B cell (primary cell): Measurements from ENCODE around the gene TTC28. TPM values are rescaled to one million over a fixed set of nuclear protein-coding genes. Genes with fewer than 3 reads are reported as not detected.

ENCODE experiments used
- ATAC-seq: fragments of 200-7000 bp; cut with Tn5 transposase; one replicate; pipeline ENCODE4 v1.10.0; 2021; ENCODE audit warnings: low read depth, mild to moderate bottlenecking, moderate number of reproducible peaks, moderate library complexity
- CTCF ChIA-PET: fragments of 350-600 bp; sonication (Branson Sonifier 250); formaldehyde crosslinking; loops from one replicate; lab custom pipeline; 2021; ENCODE audit warnings: antibody characterized with exemption, inconsistent platforms; lab: Charles Lee
- POLR2A ChIA-PET: fragments of 350-600 bp; sonication (Branson Sonifier 250); formaldehyde crosslinking; loops from one replicate; lab custom pipeline; 2021; ENCODE audit warnings: antibody characterized with exemption; lab: Charles Lee
- DNase-seq: peaks from one replicate; pipeline ENCODE4 v3.0.0; 2013
- H2AFZ ChIP-seq: 2 replicates; pipeline ENCODE4 v1.6.1; 2012; ENCODE audit warnings: mild to moderate bottlenecking, low read depth, low read length; ENCODE audit not compliant: insufficient read depth, poor library complexity, severe bottlenecking
- H3K27ac ChIP-seq, 2 donors: 1 replicate in 1 of 2; 2 replicates in 1 of 2; pipeline ENCODE4 v1.5.1; 2012 to 2013; ENCODE audit warnings: low read length in 2 of 2, mild to moderate bottlenecking in 2 of 2, moderate library complexity in 1 of 2
- H3K27me3 ChIP-seq, 4 experiments: fragments of 200-600 bp in 1 of 4; sonication (generic) in 1 of 4; replicated peaks in 1 of 4; 1 replicate in 2 of 4; 2 replicates in 2 of 4; pipeline versions ENCODE4 v1.6.1 to v1.7.0; 2013 to 2016; ENCODE audit warnings: low read length in 3 of 4, mild to moderate bottlenecking in 2 of 4, mixed read lengths in 1 of 4, moderate library complexity in 1 of 4; ENCODE audit not compliant: insufficient read depth in 4 of 4, control insufficient read depth in 3 of 4; ENCODE audit errors: control extremely low read depth in 1 of 4
- H3K36me3 ChIP-seq, 2 experiments: replicated peaks in 1 of 2; 1 replicate in 1 of 2; 2 replicates in 1 of 2; pipeline versions ENCODE4 v1.6.1 to v1.7.1; 2013; ENCODE audit warnings: low read length in 1 of 2; ENCODE audit not compliant: insufficient read depth in 2 of 2, control insufficient read depth in 1 of 2; ENCODE audit errors: control extremely low read depth in 1 of 2, extremely low read depth in 1 of 2
- H3K4me1 ChIP-seq, 2 donors: fragments of 200-600 bp in 1 of 2; sonication (generic) in 1 of 2; 1 replicate in 1 of 2; 2 replicates in 1 of 2; pipeline versions ENCODE4 v1.5.1 to v1.6.1; 2013 to 2017; ENCODE audit warnings: low read length in 2 of 2; ENCODE audit not compliant: control insufficient read depth in 2 of 2, insufficient read depth in 2 of 2
- H3K4me2 ChIP-seq: replicated peaks from 2 replicates; pipeline ENCODE3; 2012; ENCODE audit warnings: mild to moderate bottlenecking, low read depth, low read length; ENCODE audit not compliant: poor library complexity, severe bottlenecking
- H3K4me3 ChIP-seq, 5 experiments: fragments of 200-600 bp in 1 of 5; sonication (generic) in 1 of 5; 1 replicate in 3 of 5; 2 replicates in 2 of 5; pipeline versions ENCODE4 v1.5.1 to v1.7.0; 2011 to 2016; ENCODE audit warnings: low read length in 4 of 5, mild to moderate bottlenecking in 4 of 5, low read depth in 2 of 5, control low read depth in 1 of 5, moderate library complexity in 1 of 5; ENCODE audit not compliant: insufficient read depth in 1 of 5; ENCODE audit errors: control extremely low read depth in 1 of 5, extremely low read depth in 1 of 5
- H3K79me2 ChIP-seq: fragments of 200-600 bp; sonication (generic); one replicate; pipeline ENCODE4 v1.6.0; 2016; ENCODE audit warnings: low read length; ENCODE audit not compliant: control insufficient read depth, insufficient read depth
- H3K9ac ChIP-seq: fragments of 200-600 bp; sonication (generic); 2 replicates; pipeline ENCODE4 v1.6.1; 2017; ENCODE audit warnings: mild to moderate bottlenecking, low read length, moderate library complexity
- H3K9me3 ChIP-seq, 3 donors: one replicate each; pipeline versions ENCODE4 v1.6.1 to v1.7.1; 2013; ENCODE audit warnings: low read length in 2 of 3; ENCODE audit not compliant: control insufficient read depth in 2 of 3, insufficient read depth in 1 of 3; ENCODE audit errors: control extremely low read depth in 1 of 3
- H4K20me1 ChIP-seq: 2 replicates; pipeline ENCODE4 v1.6.0; 2012; ENCODE audit warnings: mild to moderate bottlenecking, low read length; ENCODE audit not compliant: insufficient read depth, control insufficient read depth, poor library complexity, severe bottlenecking
- H3K27ac Mint-ChIP-seq: one replicate; pipeline ENCODE4 v1.8.0; 2021; ENCODE audit warnings: mixed read lengths
- H3K27me3 Mint-ChIP-seq: one replicate; pipeline ENCODE4 v1.8.0; 2021; ENCODE audit warnings: mixed read lengths
- H3K4me1 Mint-ChIP-seq: one replicate; pipeline ENCODE4 v1.8.0; 2021; ENCODE audit warnings: mixed read lengths
- H3K4me3 Mint-ChIP-seq: one replicate; pipeline ENCODE4 v1.8.0; 2021; ENCODE audit warnings: mixed read lengths
- H3K9me3 Mint-ChIP-seq: one replicate; pipeline ENCODE4 v1.8.0; 2022; ENCODE audit warnings: mixed read lengths; ENCODE audit not compliant: insufficient read depth
- EZH2 ChIP-seq: IDR thresholded peaks from 2 replicates; pipeline ENCODE4 v1.6.1; 2012; ENCODE audit warnings: borderline replicate concordance, low read depth, mild to moderate bottlenecking, moderate library complexity, low read length; ENCODE audit not compliant: insufficient read depth, poor library complexity, severe bottlenecking
- WGBS: methylation state at CpG from one replicate; pipeline ENCODE4 v1.1.5; 2013; ENCODE audit warnings: missing lambda C conversion rate; ENCODE audit not compliant: insufficient coverage; 5-methylcytosine and 5-hydroxymethylcytosine counted together
- intact Hi-C: fragments of 100-400 bp; cut with micrococcal nuclease; formaldehyde crosslinking; loops from one replicate; pipeline ENCODE4 v1.10.0; 2022
- polyA plus RNA-seq: library from polyadenylated mRNA; depleted of rRNA; stranded (reverse); fragments of >200 nt; gene quantifications from 2 replicates; pipeline ENCODE4 v1.2.3, GENCODE V29; 2012
- total RNA-seq, 2 donors: library from RNA; stranded (reverse); fragments of 120-200 nt in 1 of 2; gene quantifications; 1 replicate in 1 of 2; 2 replicates in 1 of 2; pipeline versions ENCODE4 v1.2.3 to v1.2.4, GENCODE V29; 2013 to 2022
- TF ChIP-seq, protein P1 (sequence below): fragments of 200-600 bp; IDR thresholded peaks from one replicate; pipeline ENCODE4 v1.8.0; 2022; ENCODE audit warnings: antibody characterized with exemption, mild to moderate bottlenecking

TTC28 gene
- total and polyA plus RNA-seq, 2 donors (not counting 1 experiment from before 2014, with no cell fraction given): 4.5 to 7.3 TPM

GRCh38 chr22:27962268-27963044, 717.2 kb downstream of the TTC28 start:
- Histone ChIP-seq H3K4me3 (no peak overlapping the region), H3K36me3 (no peaks in the 10 kb centered on the region), H3K4me2 (no peak overlapping the region), H3K27me3 (no peaks in the 10 kb centered on the region), H4K20me1 (no peaks in the 10 kb centered on the region), H2AFZ (no peak overlapping the region), H3K79me2 (no peaks in the 10 kb centered on the region), H3K4me1 (no peaks in the 10 kb centered on the region), H3K9ac (no peak overlapping the region), H3K9me3 (no peaks in the 10 kb centered on the region), H3K27ac (no peak overlapping the region)
- no peak for TF ChIP-seq EZH2
- TF ChIP-seq, protein P1, sequence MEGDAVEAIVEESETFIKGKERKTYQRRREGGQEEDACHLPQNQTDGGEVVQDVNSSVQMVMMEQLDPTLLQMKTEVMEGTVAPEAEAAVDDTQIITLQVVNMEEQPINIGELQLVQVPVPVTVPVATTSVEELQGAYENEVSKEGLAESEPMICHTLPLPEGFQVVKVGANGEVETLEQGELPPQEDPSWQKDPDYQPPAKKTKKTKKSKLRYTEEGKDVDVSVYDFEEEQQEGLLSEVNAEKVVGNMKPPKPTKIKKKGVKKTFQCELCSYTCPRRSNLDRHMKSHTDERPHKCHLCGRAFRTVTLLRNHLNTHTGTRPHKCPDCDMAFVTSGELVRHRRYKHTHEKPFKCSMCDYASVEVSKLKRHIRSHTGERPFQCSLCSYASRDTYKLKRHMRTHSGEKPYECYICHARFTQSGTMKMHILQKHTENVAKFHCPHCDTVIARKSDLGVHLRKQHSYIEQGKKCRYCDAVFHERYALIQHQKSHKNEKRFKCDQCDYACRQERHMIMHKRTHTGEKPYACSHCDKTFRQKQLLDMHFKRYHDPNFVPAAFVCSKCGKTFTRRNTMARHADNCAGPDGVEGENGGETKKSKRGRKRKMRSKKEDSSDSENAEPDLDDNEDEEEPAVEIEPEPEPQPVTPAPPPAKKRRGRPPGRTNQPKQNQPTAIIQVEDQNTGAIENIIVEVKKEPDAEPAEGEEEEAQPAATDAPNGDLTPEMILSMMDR: no peak
- WGBS: 85% methylated on average over 3 of the region's 9 CpGs
- H3K27ac Mint-ChIP-seq: no peak overlapping the region
- no peaks in the 10 kb centered on the region for H3K4me1 Mint-ChIP-seq
- intact Hi-C loops: no loop called here
- ATAC-seq (no peak), DNase-seq (no peak)
- ChIA-PET POLR2A (no interaction called here), CTCF (no interaction called here)
- H3K9me3 Mint-ChIP-seq: no peaks in the 10 kb centered on the region
- no peak overlapping the region for H3K4me3 Mint-ChIP-seq
- no peaks in the 10 kb centered on the region for H3K27me3 Mint-ChIP-seq

GRCh38 chr22:27961680-27962079, 718.0 kb downstream of the TTC28 start:
- H3K4me2 ChIP-seq: no peak overlapping the region
- no peak overlapping the region for H3K4me3 ChIP-seq
- TF ChIP-seq, protein P1: no peak
- TF ChIP-seq EZH2: no peak
- peaks cover 0 to 4% (median 0%) of the 10 kb centered on the region in 3 donors for H3K9me3 ChIP-seq
- DNase-seq (no peak), ATAC-seq (no peak)
- Mint-ChIP-seq H3K9me3 (no peaks in the 10 kb centered on the region), H3K4me1 (no peaks in the 10 kb centered on the region), H3K27me3 (no peaks in the 10 kb centered on the region), H3K4me3 (no peak overlapping the region), H3K27ac (no peak overlapping the region)
- no peaks in the 10 kb centered on the region for H3K4me1 ChIP-seq
- WGBS: no CpG with 5 or more reads among the region's 1 CpG
- ChIA-PET CTCF (no interaction called here), POLR2A (no interaction called here)
- no peak overlapping the region for H3K9ac ChIP-seq
- H2AFZ ChIP-seq: no peak overlapping the region
- H3K27ac ChIP-seq: no peak overlapping the region
- intact Hi-C loops: no loop called here
- no peaks in the 10 kb centered on the region for H3K79me2 ChIP-seq
- no peaks in the 10 kb centered on the region for H3K27me3 ChIP-seq
- H4K20me1 ChIP-seq: no peaks in the 10 kb centered on the region
- H3K36me3 ChIP-seq: no peaks in the 10 kb centered on the region
